Mucosa of descending colon (tissue), 3 donors: Measurements from ENCODE around the gene CSNK2A2. TPM values are rescaled to one million over a fixed set of nuclear protein-coding genes. Genes with fewer than 3 reads are reported as not detected.

Source experiments
- ATAC-seq: fragments of 200-7000 bp; cut with Tn5 transposase; one replicate; pipeline ENCODE4 v1.9.1; 2020; ENCODE audit warnings: mild to moderate bottlenecking, moderate library complexity
- DNase-seq, 3 donors: peaks; one replicate each; pipeline ENCODE4 v3.0.0-alpha.2; 2020
- H3K36me3 ChIP-seq: fragments of 200-600 bp; one replicate; pipeline ENCODE4 v1.8.0; 2021; ENCODE audit warnings: low read depth, mild to moderate bottlenecking
- H3K4me1 ChIP-seq: fragments of 200-600 bp; one replicate; pipeline ENCODE4 v1.8.0; 2021; ENCODE audit warnings: low read depth, mild to moderate bottlenecking
- H3K4me3 ChIP-seq: fragments of 200-600 bp; one replicate; pipeline ENCODE4 v1.8.0; 2021; ENCODE audit warnings: mild to moderate bottlenecking
- H3K9me3 ChIP-seq: fragments of 200-600 bp; one replicate; pipeline ENCODE4 v1.8.0; 2021; ENCODE audit warnings: mild to moderate bottlenecking
- intact Hi-C, 2 donors: fragments of 100-400 bp; cut with DNase I in 1 of 2; cut with micrococcal nuclease in 1 of 2; formaldehyde crosslinking; loops; one replicate each; pipeline versions ENCODE4 v1.11.0 to v1.11.1; 2022; cut with DNase I, micrococcal nuclease
- total RNA-seq, 3 donors: library from RNA; stranded (reverse); fragmentation: NEBNext Ultra II Directional in 2 of 3; extraction: Animal tissue kit (Norgen Biotek cat#: 25700) in 2 of 3; gene quantifications; one replicate each; pipeline versions ENCODE4 v1.2.1 to v1.2.4, GENCODE V29; 2021 to 2023
- TF ChIP-seq, protein P1 (sequence below): fragments of 200-600 bp; IDR thresholded peaks from one replicate; pipeline ENCODE4 v1.8.0; 2022; ENCODE audit warnings: antibody characterized with exemption, mild to moderate bottlenecking
- donor health status: DM: no; HTN: no; CAD: no; lungs with moderate emphysema.
- donor health status: DM: no; HTN: no; CAD: no.
- donor health status: DM: no; HTN: yes; CAD: no.

Gene CSNK2A2
- total RNA-seq, 3 donors from 2014 or later = 45.5 to 79.1 (median 52.8) TPM

- no peaks in the 10 kb centered on the region for H3K36me3 ChIP-seq
- no peak overlapping the region for H3K4me3 ChIP-seq
- TF ChIP-seq, protein P1, sequence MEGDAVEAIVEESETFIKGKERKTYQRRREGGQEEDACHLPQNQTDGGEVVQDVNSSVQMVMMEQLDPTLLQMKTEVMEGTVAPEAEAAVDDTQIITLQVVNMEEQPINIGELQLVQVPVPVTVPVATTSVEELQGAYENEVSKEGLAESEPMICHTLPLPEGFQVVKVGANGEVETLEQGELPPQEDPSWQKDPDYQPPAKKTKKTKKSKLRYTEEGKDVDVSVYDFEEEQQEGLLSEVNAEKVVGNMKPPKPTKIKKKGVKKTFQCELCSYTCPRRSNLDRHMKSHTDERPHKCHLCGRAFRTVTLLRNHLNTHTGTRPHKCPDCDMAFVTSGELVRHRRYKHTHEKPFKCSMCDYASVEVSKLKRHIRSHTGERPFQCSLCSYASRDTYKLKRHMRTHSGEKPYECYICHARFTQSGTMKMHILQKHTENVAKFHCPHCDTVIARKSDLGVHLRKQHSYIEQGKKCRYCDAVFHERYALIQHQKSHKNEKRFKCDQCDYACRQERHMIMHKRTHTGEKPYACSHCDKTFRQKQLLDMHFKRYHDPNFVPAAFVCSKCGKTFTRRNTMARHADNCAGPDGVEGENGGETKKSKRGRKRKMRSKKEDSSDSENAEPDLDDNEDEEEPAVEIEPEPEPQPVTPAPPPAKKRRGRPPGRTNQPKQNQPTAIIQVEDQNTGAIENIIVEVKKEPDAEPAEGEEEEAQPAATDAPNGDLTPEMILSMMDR = no peak
- ATAC-seq (no peak), DNase-seq (no peak)
- intact Hi-C loops = no loop called here
- H3K4me1 ChIP-seq = no peaks in the 10 kb centered on the region
- no peaks in the 10 kb centered on the region for H3K9me3 ChIP-seq
Observed at GRCh38 chr16:58211245-58211644, 13.3 kb upstream of the CSNK2A2 start.

DNA sequence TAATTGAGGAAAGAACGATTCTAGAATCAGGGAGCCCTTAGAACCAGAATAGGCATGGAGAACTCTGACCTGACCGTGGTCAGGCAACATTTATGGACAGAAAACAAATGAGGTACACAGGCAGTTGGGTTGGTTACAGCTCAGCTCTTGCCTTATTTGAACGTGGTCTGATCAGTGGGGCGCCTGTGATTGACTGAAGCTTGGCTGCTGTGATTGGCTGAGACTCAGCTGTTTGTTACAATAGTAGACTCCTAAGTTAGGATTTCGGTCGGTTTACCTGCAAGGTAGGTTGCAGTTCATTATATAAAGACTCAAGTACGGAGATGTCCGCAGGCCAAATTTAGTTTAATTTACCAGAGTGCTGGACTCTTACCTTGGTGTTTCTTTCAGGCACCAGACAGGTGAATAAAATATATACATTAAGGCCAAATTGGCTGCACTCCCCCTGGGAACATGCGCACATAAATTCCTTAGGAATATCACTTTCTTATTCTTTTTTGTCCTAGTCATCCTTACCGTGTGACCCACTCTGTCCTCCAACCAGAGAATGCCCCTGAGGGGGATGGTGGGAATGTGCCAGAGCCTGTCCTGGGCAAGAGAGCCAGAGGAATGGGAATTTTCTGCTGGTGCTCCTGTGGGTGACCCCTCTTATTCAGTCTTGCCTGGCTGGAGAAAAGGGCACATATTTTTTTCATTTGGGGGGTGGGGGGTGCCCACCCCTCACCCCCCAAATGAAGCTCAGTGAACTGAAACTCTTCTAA is 7.5 kb upstream of the CSNK2A2 start:
- TF ChIP-seq, protein P1 = no peak
- Histone ChIP-seq H3K4me3 (no peak overlapping the region), H3K36me3 (no peaks in the 10 kb centered on the region), H3K9me3 (no peaks in the 10 kb centered on the region), H3K4me1 (no peaks in the 10 kb centered on the region)
- ATAC-seq (no peak), DNase-seq (no peak)
- intact Hi-C loops = no loop called here

- DNase-seq (no peak), ATAC-seq (no peak)
- no peaks in the 10 kb centered on the region for H3K36me3 ChIP-seq
- peaks cover 6% of the 10 kb centered on the region for H3K4me1 ChIP-seq
- no peaks in the 10 kb centered on the region for H3K9me3 ChIP-seq
- intact Hi-C loops = no loop called here
- H3K4me3 ChIP-seq = no peak overlapping the region
- TF ChIP-seq, protein P1 = no peak
Observed at GRCh38 chr16:58201163-58201562, 3.3 kb upstream of the CSNK2A2 start.

DNA sequence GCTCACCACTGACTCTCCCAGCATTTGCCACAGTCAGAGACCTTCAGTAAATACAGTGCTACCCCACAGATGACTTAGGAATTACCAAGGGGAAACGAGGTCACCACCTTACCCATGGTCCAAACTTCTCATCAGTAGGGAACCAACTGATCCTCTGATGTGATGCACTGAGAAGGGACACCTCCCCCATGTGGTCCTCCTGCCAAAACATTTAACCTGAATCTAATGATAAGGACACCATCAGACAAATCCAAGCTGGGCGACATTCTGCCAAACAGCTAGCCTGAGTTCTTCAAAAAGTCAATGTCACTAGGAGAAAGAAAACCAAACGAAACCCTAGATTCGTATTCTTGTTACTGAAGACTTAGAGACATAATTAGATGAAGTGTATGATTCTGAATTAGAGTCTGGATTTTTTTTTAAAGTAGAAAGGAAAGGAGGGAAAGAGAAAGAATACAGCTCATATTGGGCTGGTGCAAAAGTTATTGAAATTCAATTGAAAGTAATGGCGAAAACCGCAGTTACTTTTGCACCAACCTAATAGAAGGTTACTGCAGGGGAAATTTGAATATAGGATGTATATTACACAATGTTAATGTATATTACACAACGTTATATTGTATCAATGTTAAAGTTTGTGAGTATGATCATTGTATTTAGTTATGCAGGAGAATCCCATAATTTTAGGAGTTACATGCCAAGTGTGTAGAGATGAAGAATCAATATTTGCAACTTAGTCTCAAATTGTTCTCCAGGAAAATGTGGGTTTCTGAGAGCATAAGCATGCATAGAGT is 2.3 kb upstream of the CSNK2A2 start:
- intact Hi-C loops = no loop called here
- H3K9me3 ChIP-seq = no peaks in the 10 kb centered on the region
- no peaks in the 10 kb centered on the region for H3K36me3 ChIP-seq
- peaks cover 6% of the 10 kb centered on the region for H3K4me1 ChIP-seq
- no peak for ATAC-seq
- DNase-seq = no peak
- TF ChIP-seq, protein P1 = no peak
- H3K4me3 ChIP-seq = no peak overlapping the region

GRCh38 chr16:58198803-58199411 is 1.0 kb upstream of the CSNK2A2 start:
- DNase-seq (no peak), ATAC-seq (no peak)
- TF ChIP-seq, protein P1 = no peak
- Histone ChIP-seq H3K9me3 (no peaks in the 10 kb centered on the region), H3K36me3 (no peaks in the 10 kb centered on the region), H3K4me3 (no peak overlapping the region), H3K4me1 (peaks cover 6% of the 10 kb centered on the region)
- intact Hi-C loops = no loop called here
